Left lung (tissue), 10 donors: ENCODE results near the gene MRPL53. TPM values are rescaled to one million over a fixed set of nuclear protein-coding genes. Genes with fewer than 3 reads are reported as not detected.
A peak's percentile ranks its signal among the peaks of the same experiment; 100 is the strongest.
"Not testable (repeated sequence)": the region's sequence is repeated elsewhere in the genome, so short reads cannot be mapped to it uniquely, and the experiment has no call there.

Source experiments
- ATAC-seq: fragments of 200-7000 bp; cut with Tn5 transposase; one replicate; pipeline ENCODE4 v1.9.1; 2020; ENCODE audit warnings: moderate library complexity
- DNase-seq, 4 donors: peaks; one replicate each; pipeline ENCODE4 v3.0.0-alpha.2; 2013 to 2020
- H3K27ac ChIP-seq, 2 donors: fragments of 200-600 bp; sonication (generic) in 1 of 2; one replicate each; pipeline versions ENCODE4 v1.5.0 to v1.8.0; 2020 to 2021
- H3K27me3 ChIP-seq, 2 donors: fragments of 200-600 bp; sonication (generic) in 1 of 2; one replicate each; pipeline versions ENCODE4 v1.5.0 to v1.8.0; 2020 to 2021
- H3K36me3 ChIP-seq, 2 donors: fragments of 200-600 bp; sonication (generic) in 1 of 2; one replicate each; pipeline versions ENCODE4 v1.5.0 to v1.8.0; 2020 to 2021
- H3K4me1 ChIP-seq, 2 donors: fragments of 200-600 bp; one replicate each; pipeline ENCODE4 v1.8.0; 2021
- H3K4me3 ChIP-seq, 2 donors: fragments of 200-600 bp; sonication (generic) in 1 of 2; one replicate each; pipeline versions ENCODE4 v1.5.0 to v1.8.0; 2020 to 2021; ENCODE audit warnings: mild to moderate bottlenecking in 1 of 2
- H3K9me3 ChIP-seq, 2 donors: fragments of 200-600 bp; sonication (generic) in 1 of 2; one replicate each; pipeline versions ENCODE4 v1.5.0 to v1.8.0; 2020 to 2021
- intact Hi-C, 2 donors: fragments of 100-400 bp; cut with DNase I; formaldehyde crosslinking; loops; one replicate each; pipeline versions ENCODE4 v1.11.2 to v1.14.2; 2022
- polyA plus RNA-seq, 6 donors: library from polyadenylated mRNA; unstranded; fragments of 120-200 nt; gene quantifications; one replicate each; pipeline ENCODE4 v1.2.1, GENCODE V29; 2013; ENCODE audit not compliant: insufficient read length in 6 of 6
- total RNA-seq, 2 donors: library from RNA; stranded (reverse); fragmentation: NEBNext Ultra II Directional; extraction: Animal tissue kit (Norgen Biotek cat#: 25700); gene quantifications; one replicate each; pipeline ENCODE4 v1.2.1, GENCODE V29; 2021
- TF ChIP-seq, protein P1 (sequence below), 2 donors: fragments of 200-600 bp; sonication (generic) in 1 of 2; IDR thresholded peaks; one replicate each; pipeline versions ENCODE4 v1.5.0 to v1.8.0; 2021; ENCODE audit warnings: antibody characterized with exemption in 2 of 2
- donor health status: DM: no; HTN: yes; CAD: no.
- donor health status: DM: no; HTN: no; CAD: no.

MRPL53 gene
- total and polyA plus RNA-seq, 8 donors: 33.5 to 73.6 (median 52.1) TPM

DNA sequence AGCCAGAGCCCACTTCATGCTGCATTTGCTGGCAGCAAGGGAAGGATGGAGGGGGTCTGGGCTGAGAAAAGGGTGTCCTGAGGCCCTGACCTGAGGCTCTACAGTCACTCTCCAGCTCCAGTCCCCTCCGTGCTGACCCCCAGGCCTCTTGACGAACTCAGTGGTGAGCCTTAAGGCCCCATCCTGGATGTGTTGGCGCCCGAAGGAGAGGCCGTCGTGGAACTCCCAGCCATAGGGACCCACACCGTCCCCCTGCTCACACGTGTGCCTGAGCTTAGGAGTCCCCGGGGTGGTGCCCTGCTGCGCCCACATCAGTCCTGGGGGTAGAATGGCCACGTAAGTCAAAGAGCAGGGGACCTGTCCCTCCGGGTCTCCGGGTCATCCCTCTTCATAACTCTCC, 8.1 kb downstream of the MRPL53 start:
- TF ChIP-seq, protein P1, sequence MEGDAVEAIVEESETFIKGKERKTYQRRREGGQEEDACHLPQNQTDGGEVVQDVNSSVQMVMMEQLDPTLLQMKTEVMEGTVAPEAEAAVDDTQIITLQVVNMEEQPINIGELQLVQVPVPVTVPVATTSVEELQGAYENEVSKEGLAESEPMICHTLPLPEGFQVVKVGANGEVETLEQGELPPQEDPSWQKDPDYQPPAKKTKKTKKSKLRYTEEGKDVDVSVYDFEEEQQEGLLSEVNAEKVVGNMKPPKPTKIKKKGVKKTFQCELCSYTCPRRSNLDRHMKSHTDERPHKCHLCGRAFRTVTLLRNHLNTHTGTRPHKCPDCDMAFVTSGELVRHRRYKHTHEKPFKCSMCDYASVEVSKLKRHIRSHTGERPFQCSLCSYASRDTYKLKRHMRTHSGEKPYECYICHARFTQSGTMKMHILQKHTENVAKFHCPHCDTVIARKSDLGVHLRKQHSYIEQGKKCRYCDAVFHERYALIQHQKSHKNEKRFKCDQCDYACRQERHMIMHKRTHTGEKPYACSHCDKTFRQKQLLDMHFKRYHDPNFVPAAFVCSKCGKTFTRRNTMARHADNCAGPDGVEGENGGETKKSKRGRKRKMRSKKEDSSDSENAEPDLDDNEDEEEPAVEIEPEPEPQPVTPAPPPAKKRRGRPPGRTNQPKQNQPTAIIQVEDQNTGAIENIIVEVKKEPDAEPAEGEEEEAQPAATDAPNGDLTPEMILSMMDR (IDR thresholded peaks at IDR 0.05): no peak
- Histone ChIP-seq H3K9me3 (no peaks in the 10 kb centered on the region), H3K4me3 (peak overlapping the region; percentile 61 to 95), H3K27ac (peak overlapping the region in 1 of 2 donors; percentile 91), H3K27me3 (no peaks in the 10 kb centered on the region), H3K36me3 (peaks cover 0 to 25% of the 10 kb centered on the region in 2 donors), H3K4me1 (peaks cover 11 to 33% of the 10 kb centered on the region in 2 donors)
- ATAC-seq: peak; percentile 12
- intact Hi-C loops: no loop called here
- DNase-seq: no peak

DNA sequence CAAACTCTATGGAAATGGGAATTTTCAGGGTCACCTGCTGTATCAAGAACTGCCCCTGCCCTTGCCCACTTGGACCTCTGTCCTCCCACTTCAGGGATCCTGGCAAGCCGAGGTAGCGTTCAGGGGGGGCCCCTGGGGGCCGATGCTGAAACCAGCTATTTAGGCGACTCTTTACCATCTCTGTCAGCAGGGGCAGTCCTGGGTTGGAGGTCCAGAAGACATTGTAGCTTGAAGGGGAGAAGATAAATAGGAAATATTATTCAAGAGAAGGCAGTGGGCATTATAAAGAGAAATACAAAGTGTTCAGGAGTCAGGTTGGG, 9.7 kb downstream of the MRPL53 start:
- no peaks in the 10 kb centered on the region for H3K27me3 ChIP-seq
- no peaks in the 10 kb centered on the region for H3K9me3 ChIP-seq
- intact Hi-C loops: no loop called here
- DNase-seq (no peak), ATAC-seq (no peak)
- H3K4me3 ChIP-seq: no peak overlapping the region
- TF ChIP-seq, protein P1 (IDR thresholded peaks at IDR 0.05): no peak
- peaks cover 14 to 42% of the 10 kb centered on the region in 2 donors for H3K4me1 ChIP-seq
- H3K27ac ChIP-seq: no peak overlapping the region
- H3K36me3 ChIP-seq: peaks cover 0 to 25% of the 10 kb centered on the region in 2 donors

DNA sequence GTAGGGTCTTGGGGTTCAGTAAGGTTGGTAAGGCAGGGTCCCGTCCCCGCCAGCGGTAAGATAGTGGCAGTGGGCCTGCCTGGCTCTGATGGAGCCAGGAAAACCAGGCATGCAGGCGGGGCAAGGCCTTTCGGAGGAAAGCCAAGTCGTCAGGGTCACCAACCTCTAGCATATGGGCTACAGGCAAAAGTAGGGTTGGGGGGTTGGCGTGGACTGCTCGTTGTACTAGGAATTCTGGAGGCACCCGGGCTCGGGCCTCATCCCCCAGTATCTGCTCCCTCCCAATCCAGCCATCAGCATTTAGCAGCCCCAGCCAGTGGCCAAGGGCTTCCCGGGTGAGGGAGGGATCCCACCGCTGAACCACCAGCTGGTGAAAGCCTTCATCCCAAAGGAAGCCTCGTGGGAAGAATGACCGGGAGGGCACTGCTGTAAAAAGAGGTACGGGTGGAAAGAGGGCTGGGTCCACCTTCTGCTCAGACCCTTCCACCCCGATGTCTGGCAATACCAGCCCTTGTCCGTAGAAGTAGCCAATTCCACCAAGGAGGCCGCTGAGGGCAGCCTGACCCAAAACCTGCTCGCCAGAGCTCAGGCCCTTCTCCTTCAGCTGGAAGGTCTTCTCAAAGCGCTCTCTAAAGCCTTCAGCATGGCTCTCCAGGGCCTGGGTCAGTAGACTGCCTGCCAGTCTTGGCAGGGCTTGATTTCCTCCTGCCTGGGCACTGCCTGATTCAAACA, 10.3 kb downstream of the MRPL53 start:
- Histone ChIP-seq H3K9me3 (no peaks in the 10 kb centered on the region), H3K27me3 (no peaks in the 10 kb centered on the region), H3K27ac (no peak overlapping the region), H3K4me1 (peaks cover 14 to 46% of the 10 kb centered on the region in 2 donors), H3K36me3 (peaks cover 0 to 25% of the 10 kb centered on the region in 2 donors), H3K4me3 (no peak overlapping the region)
- intact Hi-C loops: no loop called here
- no peak for ATAC-seq
- DNase-seq: no peak
- TF ChIP-seq, protein P1 (IDR thresholded peaks at IDR 0.05): no peak

DNA sequence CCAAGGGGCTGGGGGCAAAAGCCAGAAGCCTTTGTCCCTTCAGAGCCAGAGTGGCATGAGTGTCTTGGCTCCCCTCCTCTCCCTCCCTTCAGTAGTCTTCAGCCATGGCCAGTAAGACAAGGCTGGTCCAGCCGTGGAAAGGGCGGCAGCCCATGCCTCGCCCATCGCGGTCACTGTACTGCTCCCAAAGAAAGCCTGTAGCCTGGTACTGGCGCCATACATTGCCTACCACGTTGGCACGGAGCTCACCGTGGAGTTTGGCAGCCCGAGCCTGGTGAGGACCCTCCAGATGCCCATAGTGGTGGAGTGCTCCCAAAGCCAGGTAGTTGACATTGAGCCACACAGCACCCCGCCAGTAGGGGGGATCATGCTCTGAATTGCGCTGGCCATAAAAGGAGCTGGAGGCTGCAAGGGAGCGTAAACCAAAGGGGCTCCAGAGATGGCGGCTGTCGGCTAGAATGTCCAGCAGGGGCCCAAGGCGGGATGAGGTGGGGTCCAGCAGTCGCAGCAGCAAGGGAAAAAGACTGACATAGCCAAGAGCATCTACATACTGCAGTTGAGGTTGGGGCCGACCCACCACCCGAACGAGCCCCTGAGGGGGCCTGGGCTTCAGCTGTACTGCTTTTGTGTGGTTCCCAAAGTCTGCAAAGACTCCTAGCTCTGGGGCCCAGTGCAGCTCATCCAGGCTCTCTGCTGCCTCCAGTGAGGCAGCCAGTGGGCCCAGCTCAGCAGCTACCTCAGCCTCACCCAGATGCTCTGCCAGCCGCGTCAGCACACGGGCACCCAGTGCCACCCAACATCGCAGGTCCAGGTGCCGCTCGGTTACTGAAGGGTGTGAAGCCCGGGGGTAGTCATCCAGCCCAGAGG, 11.1 kb downstream of the MRPL53 start:
- H3K27ac ChIP-seq: no peak overlapping the region
- peaks cover 22 to 52% of the 10 kb centered on the region in 2 donors for H3K4me1 ChIP-seq
- H3K4me3 ChIP-seq: no peak overlapping the region
- H3K36me3 ChIP-seq: peaks cover 0 to 25% of the 10 kb centered on the region in 2 donors
- DNase-seq: no peak
- no peaks in the 10 kb centered on the region for H3K9me3 ChIP-seq
- no peak for ATAC-seq
- no peaks in the 10 kb centered on the region for H3K27me3 ChIP-seq
- TF ChIP-seq, protein P1 (IDR thresholded peaks at IDR 0.05): no peak
- intact Hi-C loops: no loop called here

DNA sequence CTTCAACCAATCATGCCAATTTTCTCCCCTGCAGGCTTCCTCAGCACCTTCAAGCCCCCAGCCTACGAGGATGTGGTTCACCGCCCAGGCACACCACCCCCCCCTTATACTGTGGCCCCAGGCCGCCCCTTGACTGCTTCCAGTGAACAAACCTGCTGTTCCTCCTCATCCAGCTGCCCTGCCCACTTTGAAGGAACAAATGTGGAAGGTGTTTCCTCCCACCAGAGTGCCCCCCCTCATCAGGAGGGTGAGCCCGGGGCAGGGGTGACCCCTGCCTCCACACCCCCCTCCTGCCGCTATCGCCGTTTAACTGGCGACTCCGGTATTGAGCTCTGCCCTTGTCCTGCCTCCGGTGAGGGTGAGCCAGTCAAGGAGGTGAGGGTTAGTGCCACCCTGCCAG, 12.3 kb downstream of the MRPL53 start:
- intact Hi-C loops, H3K4me3 ChIP-seq, H3K27ac ChIP-seq, DNase-seq, H3K27me3 ChIP-seq, H3K9me3 ChIP-seq, ATAC-seq: not testable (repeated sequence)
- Histone ChIP-seq H3K4me1 (peaks cover 24 to 56% of the 10 kb centered on the region in 2 donors), H3K36me3 (peaks cover 0 to 25% of the 10 kb centered on the region in 2 donors)

DNA sequence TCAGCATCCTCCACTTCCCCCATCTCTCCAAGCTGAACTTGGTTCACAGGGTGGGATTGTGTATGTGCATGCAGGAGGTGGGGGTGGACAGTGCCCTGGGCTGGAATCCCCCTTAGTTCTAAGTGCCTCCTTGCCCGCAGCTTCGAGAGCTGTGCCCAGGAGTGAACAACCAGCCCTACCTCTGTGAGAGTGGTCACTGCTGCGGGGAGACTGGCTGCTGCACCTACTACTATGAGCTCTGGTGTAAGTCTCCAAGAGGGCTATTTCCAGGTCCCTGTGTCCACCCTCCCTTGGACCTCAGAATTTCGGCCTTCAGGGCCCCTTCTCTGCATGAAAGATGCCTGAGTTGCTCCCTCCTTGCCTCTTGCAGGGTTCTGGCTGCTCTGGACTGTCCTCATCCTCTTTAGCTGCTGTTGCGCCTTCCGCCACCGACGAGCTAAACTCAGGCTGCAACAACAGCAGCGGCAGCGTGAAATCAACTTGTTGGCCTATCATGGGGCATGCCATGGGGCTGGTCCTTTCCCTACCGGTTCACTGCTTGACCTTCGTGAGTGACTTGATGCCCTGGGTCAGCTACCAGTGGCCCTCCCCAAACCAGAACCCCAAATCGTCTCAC, 12.9 kb downstream of the MRPL53 start:
- H3K36me3 ChIP-seq: peaks cover 0 to 25% of the 10 kb centered on the region in 2 donors
- peak overlapping the region in 1 of 2 donors; percentile 88 for H3K27ac ChIP-seq
- intact Hi-C loops, H3K27me3 ChIP-seq, H3K9me3 ChIP-seq, ATAC-seq, DNase-seq: not testable (repeated sequence)
- H3K4me1 ChIP-seq: peaks cover 24 to 57% of the 10 kb centered on the region in 2 donors
- peak overlapping the region in 1 of 2 donors; percentile 74 for H3K4me3 ChIP-seq
